Ishikawa (cell line): Measurements from ENCODE around the gene PCBP3.

ENCODE experiments used
- CEBPB ChIP-seq: IDR thresholded peaks from 2 replicates; pipeline ENCODE4 v1.6.1; 2012
- CREB1 ChIP-seq: IDR thresholded peaks from 2 replicates; pipeline ENCODE4 v1.6.1; 2012; ENCODE audit warnings: low read depth
- EP300 ChIP-seq: IDR thresholded peaks from 2 replicates; pipeline ENCODE4 v1.6.1; 2012; ENCODE audit warnings: borderline replicate concordance
- FOXM1 ChIP-seq: IDR thresholded peaks from 2 replicates; pipeline ENCODE4 v1.6.1; 2012; ENCODE audit warnings: low read depth, borderline replicate concordance
- MAX ChIP-seq: IDR thresholded peaks from 2 replicates; pipeline ENCODE4 v1.6.1; 2012
- RAD21 ChIP-seq: IDR thresholded peaks from 2 replicates; pipeline ENCODE4 v1.6.1; 2012; ENCODE audit warnings: low read depth
- TAF1 ChIP-seq: IDR thresholded peaks from 2 replicates; pipeline ENCODE4 v1.6.1; 2012; ENCODE audit warnings: low read depth, mild to moderate bottlenecking
- TCF12 ChIP-seq: IDR thresholded peaks from 2 replicates; pipeline ENCODE4 v1.6.1; 2012; ENCODE audit warnings: low read depth
- TEAD4 ChIP-seq: IDR thresholded peaks from 2 replicates; pipeline ENCODE4 v1.6.1; 2012
- USF1 ChIP-seq: IDR thresholded peaks from 2 replicates; pipeline ENCODE4 v1.6.1; 2012
- YY1 ChIP-seq: IDR thresholded peaks from 2 replicates; pipeline ENCODE4 v1.6.1; 2012; ENCODE audit warnings: low read depth
- ZBTB7A ChIP-seq: IDR thresholded peaks from 2 replicates; pipeline ENCODE4 v1.6.1; 2012; ENCODE audit warnings: low read depth

- TF ChIP-seq YY1 (no peak), EP300 (no peak), CEBPB (no peak), CREB1 (no peak), MAX (no peak), FOXM1 (no peak), TAF1 (no peak), ZBTB7A (no peak), USF1 (no peak), RAD21 (no peak), TEAD4 (no peak), TCF12 (no peak)
Observed at GRCh38 chr21:45737485-45738166, 94.1 kb downstream of the PCBP3 start.
